GM12878 (cell line): Measurements from ENCODE around the gene HSFX3. TPM values are rescaled to one million over a fixed set of nuclear protein-coding genes. Genes with fewer than 3 reads are reported as not detected.
A peak's percentile ranks its signal among the peaks of the same experiment; 100 is the strongest.

ENCODE experiments used
- CTCF ChIP-seq, 3 experiments: IDR thresholded peaks in 2 of 3; conservative IDR thresholded peaks in 1 of 3; 2 replicates each; pipeline ENCODE4 v1.5.1; 2011; ENCODE audit warnings: low read depth in 3 of 3, low read length in 3 of 3, mild to moderate bottlenecking in 3 of 3, control low read depth in 2 of 3, moderate library complexity in 2 of 3, inconsistent platforms in 1 of 3, mixed read lengths in 1 of 3; ENCODE audit not compliant: control insufficient read depth in 2 of 3, insufficient read depth in 1 of 3; ENCODE audit errors: extremely low read depth in 1 of 3
- EED ChIP-seq: sonication (generic); IDR thresholded peaks from 2 replicates; pipeline ENCODE4 v1.6.1; 2016; ENCODE audit warnings: antibody characterized with exemption, low read depth
- EP300 ChIP-seq, 2 experiments: fragments of 150-350 bp in 1 of 2; IDR thresholded peaks; 2 replicates each; pipeline ENCODE4 v1.6.1; 2011 to 2012; ENCODE audit warnings: low read depth in 2 of 2, low read length in 2 of 2, borderline replicate concordance in 1 of 2, improper control_type of control experiment in 1 of 2, inconsistent platforms in 1 of 2; ENCODE audit not compliant: control insufficient read depth in 1 of 2
- EZH2 ChIP-seq: IDR thresholded peaks from 2 replicates; pipeline ENCODE4 v1.6.1; 2012; ENCODE audit warnings: low read depth, mild to moderate bottlenecking, control low read depth, inconsistent platforms, low read length, borderline replicate concordance; ENCODE audit not compliant: control insufficient read depth
- FOS ChIP-seq: IDR thresholded peaks from 3 replicates; pipeline ENCODE4 v1.6.1; 2011; ENCODE audit warnings: borderline replicate concordance; ENCODE audit not compliant: insufficient read length; ENCODE audit errors: extremely low read depth
- FOXK2 ChIP-seq: fragments of 450-650 bp; IDR thresholded peaks from 2 replicates; pipeline ENCODE4 v1.6.1; 2017; ENCODE audit warnings: mild to moderate bottlenecking, moderate library complexity
- JUND ChIP-seq: IDR thresholded peaks from 2 replicates; pipeline ENCODE4 v1.6.1; 2012; ENCODE audit warnings: low read depth, mild to moderate bottlenecking, low read length, improper control_type of control experiment, moderate library complexity
- MYC ChIP-seq: IDR thresholded peaks from 2 replicates; pipeline ENCODE4 v1.6.1; 2011; ENCODE audit warnings: mild to moderate bottlenecking, low read length, moderate library complexity, inconsistent platforms; ENCODE audit not compliant: insufficient read depth, insufficient replicate concordance, insufficient read length, severe bottlenecking
- NR2C1 ChIP-seq: fragments of 450-650 bp; IDR thresholded peaks from 2 replicates; pipeline ENCODE4 v1.6.1; 2017; ENCODE audit warnings: antibody characterized with exemption, mild to moderate bottlenecking, moderate library complexity
- PAX5 ChIP-seq: IDR thresholded peaks from 2 replicates; pipeline ENCODE4 v1.6.1; 2011; ENCODE audit warnings: low read depth, low read length, borderline replicate concordance
- PML ChIP-seq: IDR thresholded peaks from 2 replicates; pipeline ENCODE4 v1.6.1; 2012; ENCODE audit warnings: low read length, inconsistent platforms
- RB1 ChIP-seq: fragments of 450-650 bp; formaldehyde crosslinking; IDR thresholded peaks from 2 replicates; pipeline ENCODE4 v1.6.1; 2017; ENCODE audit warnings: mild to moderate bottlenecking, borderline replicate concordance
- SMAD1 ChIP-seq: fragments of 450-650 bp; IDR thresholded peaks from 2 replicates; pipeline ENCODE4 v1.6.1; 2018; ENCODE audit warnings: mild to moderate bottlenecking, low read depth; ENCODE audit not compliant: partially characterized antibody
- WRNIP1 ChIP-seq: IDR thresholded peaks from 2 replicates; pipeline ENCODE4 v1.6.1; 2011; ENCODE audit warnings: low read depth, low read length, improper control_type of control experiment, borderline replicate concordance
- polyA plus RNA-seq, 11 experiments: library from polyadenylated mRNA; depleted of rRNA in 4 of 11; unstranded in 6 of 11; stranded (reverse) in 5 of 11; fragments of >200 nt; fragmentation: Nextera tagmentation in 4 of 11; fragmentation: Illumina TruSeq in 1 of 11; extraction: Ambion mirVana in 4 of 11; extraction: Trizol in 1 of 11; gene quantifications; 1 replicate in 1 of 11; 2 replicates in 10 of 11; pipeline versions ENCODE4 v1.2.1 to v1.2.3, GENCODE V29; 2011 to 2016; ENCODE audit warnings: inconsistent platforms in 2 of 11, missing spikeins in 2 of 11, low read depth in 1 of 11
- total RNA-seq, 4 experiments: library from RNA; depleted of rRNA in 3 of 4; stranded (reverse); fragments of >200 nt in 3 of 4; fragmentation: Illumina TruSeq in 1 of 4; extraction: Trizol in 1 of 4; gene quantifications; 2 replicates each; pipeline versions ENCODE4 v1.2.1 to v1.2.3, GENCODE V29; 2013 to 2021
- TF ChIP-seq, protein P1 (sequence below): IDR thresholded peaks from 2 replicates; pipeline ENCODE4 v1.6.1; 2012; ENCODE audit warnings: improper control_type of control experiment, low read depth, low read length; ENCODE audit not compliant: insufficient replicate concordance
- TF ChIP-seq, protein P2 (sequence below): fragments of 450-650 bp; IDR thresholded peaks from 2 replicates; pipeline ENCODE4 v1.6.1; 2014; ENCODE audit warnings: mild to moderate bottlenecking
- TF ChIP-seq, protein P3 (sequence below): fragments of 450-650 bp; IDR thresholded peaks from 2 replicates; pipeline ENCODE4 v1.6.1; 2017; ENCODE audit warnings: low read depth, mild to moderate bottlenecking, moderate library complexity
- TF ChIP-seq, protein P4 (sequence below): IDR thresholded peaks from 2 replicates; pipeline ENCODE4 v1.6.1; 2011; ENCODE audit warnings: low read depth, mild to moderate bottlenecking, low read length, moderate library complexity, borderline replicate concordance; ENCODE audit errors: extremely low read depth

Gene HSFX3
- total and polyA plus RNA-seq, 10 of the 15 experiments (the other 5 are each of a cell fraction or from before 2014, with no cell fraction given), result 0.05 to 0.40 (median 0.29) TPM; not detected in 5

DNA sequence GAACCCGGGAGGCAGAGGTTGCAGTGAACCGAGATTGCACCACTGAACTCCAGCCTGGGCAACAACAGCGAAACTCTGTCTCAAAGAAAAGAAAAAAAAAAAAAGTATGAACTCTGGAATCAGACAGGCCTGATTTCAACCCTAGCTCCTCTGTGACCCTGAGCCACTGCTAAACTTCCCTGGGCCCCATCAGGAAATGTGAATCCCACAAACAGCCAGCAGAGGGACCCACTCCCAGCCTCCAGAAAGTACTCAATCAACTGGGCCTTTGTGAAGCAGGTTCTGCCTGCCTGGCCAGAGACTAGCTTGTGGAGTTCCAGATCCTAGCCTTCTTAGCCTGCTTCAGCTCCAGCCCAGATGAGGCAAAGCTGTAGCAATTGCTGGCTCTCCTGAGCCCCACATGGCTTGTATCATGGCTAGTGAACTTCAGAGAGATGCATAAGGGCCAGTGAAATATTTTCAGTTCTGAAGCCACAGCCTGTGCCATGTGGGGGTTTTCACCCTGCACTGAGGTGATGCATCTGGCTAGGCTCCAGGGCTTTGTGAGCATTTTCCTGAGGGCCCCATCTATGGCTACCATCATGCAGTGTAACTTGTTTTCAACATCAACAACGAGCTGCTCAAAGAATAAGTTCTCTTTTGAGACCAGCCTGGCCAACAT, 37.4 kb downstream of the HSFX3 start (continued):
- TF ChIP-seq MYC (no peak), PML (no peak), NR2C1 (no peak), JUND (no peak), RB1 (no peak), FOS (no peak), WRNIP1 (no peak), FOXK2 (no peak), EED (0 out of 2 replicates have a peak, but pooled peaks have one; percentile 27), CTCF (IDR thresholded peaks at IDR 0.05 in 2 of 3, conservative IDR thresholded peaks at IDR 0.05 in 1 of 3; ENCODE audit: control insufficient read depth in 2 of 3, extremely low read depth in 1 of 3, insufficient read depth in 1 of 3, low read depth in 3 of 3, low read length in 3 of 3) (peak; percentile 61 to 72 (median 70)), EP300 (IDR thresholded peaks at IDR 0.05; ENCODE audit: borderline replicate concordance in 1 of 2, control insufficient read depth in 1 of 2, low read depth in 2 of 2, low read length in 2 of 2) (no peak), PAX5 (0 out of 2 replicates have a peak, but pooled peaks have one; percentile 46), EZH2 (no peak), SMAD1 (no peak)
- TF ChIP-seq, protein P1, sequence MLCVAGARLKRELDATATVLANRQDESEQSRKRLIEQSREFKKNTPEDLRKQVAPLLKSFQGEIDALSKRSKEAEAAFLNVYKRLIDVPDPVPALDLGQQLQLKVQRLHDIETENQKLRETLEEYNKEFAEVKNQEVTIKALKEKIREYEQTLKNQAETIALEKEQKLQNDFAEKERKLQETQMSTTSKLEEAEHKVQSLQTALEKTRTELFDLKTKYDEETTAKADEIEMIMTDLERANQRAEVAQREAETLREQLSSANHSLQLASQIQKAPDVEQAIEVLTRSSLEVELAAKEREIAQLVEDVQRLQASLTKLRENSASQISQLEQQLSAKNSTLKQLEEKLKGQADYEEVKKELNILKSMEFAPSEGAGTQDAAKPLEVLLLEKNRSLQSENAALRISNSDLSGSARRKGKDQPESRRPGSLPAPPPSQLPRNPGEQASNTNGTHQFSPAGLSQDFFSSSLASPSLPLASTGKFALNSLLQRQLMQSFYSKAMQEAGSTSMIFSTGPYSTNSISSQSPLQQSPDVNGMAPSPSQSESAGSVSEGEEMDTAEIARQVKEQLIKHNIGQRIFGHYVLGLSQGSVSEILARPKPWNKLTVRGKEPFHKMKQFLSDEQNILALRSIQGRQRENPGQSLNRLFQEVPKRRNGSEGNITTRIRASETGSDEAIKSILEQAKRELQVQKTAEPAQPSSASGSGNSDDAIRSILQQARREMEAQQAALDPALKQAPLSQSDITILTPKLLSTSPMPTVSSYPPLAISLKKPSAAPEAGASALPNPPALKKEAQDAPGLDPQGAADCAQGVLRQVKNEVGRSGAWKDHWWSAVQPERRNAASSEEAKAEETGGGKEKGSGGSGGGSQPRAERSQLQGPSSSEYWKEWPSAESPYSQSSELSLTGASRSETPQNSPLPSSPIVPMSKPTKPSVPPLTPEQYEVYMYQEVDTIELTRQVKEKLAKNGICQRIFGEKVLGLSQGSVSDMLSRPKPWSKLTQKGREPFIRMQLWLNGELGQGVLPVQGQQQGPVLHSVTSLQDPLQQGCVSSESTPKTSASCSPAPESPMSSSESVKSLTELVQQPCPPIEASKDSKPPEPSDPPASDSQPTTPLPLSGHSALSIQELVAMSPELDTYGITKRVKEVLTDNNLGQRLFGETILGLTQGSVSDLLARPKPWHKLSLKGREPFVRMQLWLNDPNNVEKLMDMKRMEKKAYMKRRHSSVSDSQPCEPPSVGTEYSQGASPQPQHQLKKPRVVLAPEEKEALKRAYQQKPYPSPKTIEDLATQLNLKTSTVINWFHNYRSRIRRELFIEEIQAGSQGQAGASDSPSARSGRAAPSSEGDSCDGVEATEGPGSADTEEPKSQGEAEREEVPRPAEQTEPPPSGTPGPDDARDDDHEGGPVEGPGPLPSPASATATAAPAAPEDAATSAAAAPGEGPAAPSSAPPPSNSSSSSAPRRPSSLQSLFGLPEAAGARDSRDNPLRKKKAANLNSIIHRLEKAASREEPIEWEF, result no peak
- TF ChIP-seq, protein P2, sequence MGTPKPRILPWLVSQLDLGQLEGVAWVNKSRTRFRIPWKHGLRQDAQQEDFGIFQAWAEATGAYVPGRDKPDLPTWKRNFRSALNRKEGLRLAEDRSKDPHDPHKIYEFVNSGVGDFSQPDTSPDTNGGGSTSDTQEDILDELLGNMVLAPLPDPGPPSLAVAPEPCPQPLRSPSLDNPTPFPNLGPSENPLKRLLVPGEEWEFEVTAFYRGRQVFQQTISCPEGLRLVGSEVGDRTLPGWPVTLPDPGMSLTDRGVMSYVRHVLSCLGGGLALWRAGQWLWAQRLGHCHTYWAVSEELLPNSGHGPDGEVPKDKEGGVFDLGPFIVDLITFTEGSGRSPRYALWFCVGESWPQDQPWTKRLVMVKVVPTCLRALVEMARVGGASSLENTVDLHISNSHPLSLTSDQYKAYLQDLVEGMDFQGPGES, result no peak
- TF ChIP-seq, protein P3, sequence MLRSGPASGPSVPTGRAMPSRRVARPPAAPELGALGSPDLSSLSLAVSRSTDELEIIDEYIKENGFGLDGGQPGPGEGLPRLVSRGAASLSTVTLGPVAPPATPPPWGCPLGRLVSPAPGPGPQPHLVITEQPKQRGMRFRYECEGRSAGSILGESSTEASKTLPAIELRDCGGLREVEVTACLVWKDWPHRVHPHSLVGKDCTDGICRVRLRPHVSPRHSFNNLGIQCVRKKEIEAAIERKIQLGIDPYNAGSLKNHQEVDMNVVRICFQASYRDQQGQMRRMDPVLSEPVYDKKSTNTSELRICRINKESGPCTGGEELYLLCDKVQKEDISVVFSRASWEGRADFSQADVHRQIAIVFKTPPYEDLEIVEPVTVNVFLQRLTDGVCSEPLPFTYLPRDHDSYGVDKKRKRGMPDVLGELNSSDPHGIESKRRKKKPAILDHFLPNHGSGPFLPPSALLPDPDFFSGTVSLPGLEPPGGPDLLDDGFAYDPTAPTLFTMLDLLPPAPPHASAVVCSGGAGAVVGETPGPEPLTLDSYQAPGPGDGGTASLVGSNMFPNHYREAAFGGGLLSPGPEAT, result no peak
- TF ChIP-seq, protein P4, sequence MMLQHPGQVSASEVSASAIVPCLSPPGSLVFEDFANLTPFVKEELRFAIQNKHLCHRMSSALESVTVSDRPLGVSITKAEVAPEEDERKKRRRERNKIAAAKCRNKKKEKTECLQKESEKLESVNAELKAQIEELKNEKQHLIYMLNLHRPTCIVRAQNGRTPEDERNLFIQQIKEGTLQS, result no peak
